ENCODE results near the gene TROAP. TPM values are rescaled to one million over a fixed set of nuclear protein-coding genes. Genes with fewer than 3 reads are reported as not detected.
A peak's percentile ranks its signal among the peaks of the same experiment; 100 is the strongest.

TROAP gene
- total RNA-seq, 3 donors from 2014 or later (not counting 1 experiment from before 2014, with no cell fraction given), result 0.58 to 3.0 (median 2.2) TPM

DNA sequence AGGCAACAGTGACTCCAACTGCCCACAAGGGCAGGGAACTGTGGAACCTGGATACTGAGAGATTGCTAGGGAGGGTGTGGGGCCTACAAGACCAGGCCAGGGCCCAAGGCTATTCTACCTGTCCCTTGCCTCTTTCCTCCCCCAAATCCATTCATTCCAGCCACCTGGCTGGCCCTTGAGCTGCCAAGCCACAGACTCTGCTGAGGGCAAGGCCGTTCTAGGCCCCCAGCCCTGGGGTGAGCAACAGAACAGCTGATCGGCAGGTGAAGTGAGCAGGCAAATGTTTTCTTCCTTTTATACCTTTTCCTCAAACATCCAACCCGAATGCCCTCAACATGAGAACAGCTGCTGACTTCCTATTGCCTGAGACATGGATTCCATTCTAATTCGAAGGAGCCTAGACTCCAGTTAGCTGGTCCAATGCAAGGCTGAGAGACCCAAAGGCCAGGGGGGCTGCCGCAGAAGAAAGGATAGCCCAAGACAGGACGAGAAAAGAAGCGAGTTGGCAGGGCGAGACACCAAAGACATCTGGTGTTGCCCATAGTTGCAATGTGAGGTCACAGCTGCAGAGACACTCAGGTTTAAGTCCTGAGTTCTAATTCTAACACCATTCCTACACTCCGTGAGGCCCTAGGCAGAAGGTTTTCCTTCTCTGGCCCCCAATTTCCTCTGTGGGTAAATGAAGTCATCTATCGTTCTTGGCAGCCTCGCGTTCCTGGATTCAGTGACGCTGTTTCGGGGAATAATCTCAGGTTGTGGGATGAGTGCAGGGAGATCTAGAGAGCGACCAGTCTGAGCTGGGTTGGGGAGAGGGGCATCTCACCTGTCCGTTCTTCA lies 12.3 kb downstream of the TROAP start:
- no peak overlapping the region for H3K27ac Mint-ChIP-seq
- 57% methylated on average over 16 of the region's 16 CpGs for WGBS (ENCODE audit: insufficient coverage)

GRCh38 chr12:49335955-49336644 lies 13.0 kb downstream of the TROAP start:
- intact Hi-C loops (cut with micrococcal nuclease), result loop anchor here (2.0 kb wide), 1 partner anchor 13 kb away; the partner anchor contains the start of gene TROAP
- no peak for TF ChIP-seq CTCF (IDR thresholded peaks at IDR 0.05)
- Mint-ChIP-seq H3K36me3 (no peaks in the 10 kb centered on the region), H3K4me3 (no peak overlapping the region), H3K9me3 (no peaks in the 10 kb centered on the region), H3K4me1 (peaks cover 10 to 30% of the 10 kb centered on the region in 2 donors), H3K27ac (no peak overlapping the region), H3K27me3 (ENCODE audit: low read depth in 2 of 2) (peaks cover 71 to 75% of the 10 kb centered on the region in 2 donors)
- Histone ChIP-seq H3K27me3 (ENCODE audit: control insufficient read depth, insufficient read depth, low read length) (peaks cover 39% of the 10 kb centered on the region), H3K9me3 (ENCODE audit: control insufficient read depth, insufficient read depth, low read length) (no peaks in the 10 kb centered on the region), H3K27ac (ENCODE audit: low read length) (no peak overlapping the region), H3K4me1 (ENCODE audit: control insufficient read depth, insufficient read depth, low read length) (peaks cover 26% of the 10 kb centered on the region), H3K4me3 (ENCODE audit: low read length) (no peak overlapping the region), H3K36me3 (ENCODE audit: control insufficient read depth, insufficient read depth, low read length) (no peaks in the 10 kb centered on the region)
- 20% methylated on average over 72 of the region's 72 CpGs for WGBS (ENCODE audit: insufficient coverage)
- ATAC-seq, result no peak
- DNase-seq, result no peak

More for the DNA sequence above, 12.3 kb downstream of the TROAP start:
- peak overlapping the region; percentile 28 for H3K4me3 Mint-ChIP-seq
- H3K27me3 Mint-ChIP-seq (ENCODE audit: low read depth in 2 of 2), result peaks cover 64 to 68% of the 10 kb centered on the region in 2 donors
- peaks cover 39% of the 10 kb centered on the region for H3K27me3 ChIP-seq (ENCODE audit: control insufficient read depth, insufficient read depth, low read length)
- intact Hi-C loops (cut with micrococcal nuclease), result no loop called here
- no peaks in the 10 kb centered on the region for H3K9me3 Mint-ChIP-seq
- H3K36me3 Mint-ChIP-seq, result no peaks in the 10 kb centered on the region
- DNase-seq (no peak), ATAC-seq (no peak)
- peaks cover 10 to 30% of the 10 kb centered on the region in 2 donors for H3K4me1 Mint-ChIP-seq
- H3K4me3 ChIP-seq (ENCODE audit: low read length), result no peak overlapping the region
- TF ChIP-seq CTCF (IDR thresholded peaks at IDR 0.05), result no peak
- no peaks in the 10 kb centered on the region for H3K36me3 ChIP-seq (ENCODE audit: control insufficient read depth, insufficient read depth, low read length)
- no peak overlapping the region for H3K27ac ChIP-seq (ENCODE audit: low read length)
- no peaks in the 10 kb centered on the region for H3K9me3 ChIP-seq (ENCODE audit: control insufficient read depth, insufficient read depth, low read length)
- peaks cover 26% of the 10 kb centered on the region for H3K4me1 ChIP-seq (ENCODE audit: control insufficient read depth, insufficient read depth, low read length)

DNA sequence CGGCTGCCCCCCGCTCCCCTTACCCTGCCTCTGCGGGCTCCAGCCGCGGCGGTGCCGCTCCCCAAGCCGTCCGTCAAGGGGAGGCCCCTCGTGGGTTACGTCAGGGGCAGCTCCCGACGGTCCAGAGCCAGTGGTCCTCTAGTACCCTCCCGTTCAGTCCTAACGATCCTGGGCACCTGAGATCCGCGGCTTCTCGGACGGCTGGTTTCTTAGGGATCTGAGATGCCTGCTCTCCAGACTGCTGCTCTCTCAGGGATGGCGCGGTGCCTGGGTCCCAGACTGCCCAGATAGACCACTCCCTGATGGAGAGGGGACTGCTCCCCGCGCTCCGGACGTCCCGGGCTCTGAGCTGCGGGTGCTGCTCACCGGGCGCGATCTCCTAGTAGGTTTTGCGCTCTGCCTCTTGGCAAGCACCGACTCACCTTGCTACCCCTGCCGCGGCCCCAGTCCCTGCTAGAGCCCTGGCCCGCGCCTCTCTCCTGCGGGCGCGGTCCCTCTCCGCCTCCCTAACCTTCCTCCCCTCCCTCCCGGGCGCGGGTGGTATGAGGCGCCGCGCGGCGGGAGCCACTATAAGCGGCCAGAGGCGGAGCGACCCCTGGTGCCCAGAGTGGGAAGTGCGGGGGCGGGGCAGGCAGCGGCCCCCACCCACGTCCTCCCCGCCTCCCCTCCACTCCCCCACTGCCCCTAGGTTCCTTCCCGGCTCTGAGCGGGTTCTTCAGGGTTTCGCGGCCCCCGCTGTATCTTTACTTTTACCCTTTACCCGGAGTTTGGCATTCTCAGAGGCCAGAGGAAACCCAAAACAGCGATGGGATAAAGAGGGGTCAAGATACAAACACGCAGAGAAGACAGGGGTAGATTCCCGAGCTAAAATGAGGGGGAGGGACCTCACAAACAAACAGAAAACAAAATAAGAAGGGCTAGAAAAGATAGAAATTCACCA lies 13.9 kb downstream of the TROAP start, which contains the start of gene C1QL4:
C1QL4 (minus strand) TSS at position 544 of the 940 bp plus-strand sequence. CDS start 711 bp downstream, outside the sequence.
- Histone ChIP-seq H3K27ac (ENCODE audit: low read length) (no peak within 1 kb of the TSS), H3K4me1 (ENCODE audit: control insufficient read depth, insufficient read depth, low read length) (peaks cover 29% of the 10 kb centered on the region), H3K27me3 (ENCODE audit: control insufficient read depth, insufficient read depth, low read length) (peaks cover 39% of the 10 kb centered on the region), H3K36me3 (ENCODE audit: control insufficient read depth, insufficient read depth, low read length) (no peaks in the 10 kb centered on the region), H3K4me3 (ENCODE audit: low read length) (peak within 1 kb of the TSS; percentile 0), H3K9me3 (ENCODE audit: control insufficient read depth, insufficient read depth, low read length) (no peaks in the 10 kb centered on the region)
- intact Hi-C loops (cut with micrococcal nuclease), result loop anchor here (2.0 kb wide), 1 partner anchor 14 kb away; the partner anchor contains the start of gene TROAP
- Mint-ChIP-seq H3K4me3 (peak within 1 kb of the TSS; percentile 67), H3K27ac (peak within 1 kb of the TSS in 1 of 2 donors; percentile 2), H3K4me1 (peaks cover 10 to 26% of the 10 kb centered on the region in 2 donors), H3K27me3 (ENCODE audit: low read depth in 2 of 2) (peaks cover 68 to 72% of the 10 kb centered on the region in 2 donors), H3K9me3 (no peaks in the 10 kb centered on the region), H3K36me3 (no peaks in the 10 kb centered on the region)
- 5% methylated on average over 62 of the region's 65 CpGs for WGBS (ENCODE audit: insufficient coverage)
- TF ChIP-seq CTCF (IDR thresholded peaks at IDR 0.05), result peak; percentile 98
- DNase-seq (peak; percentile 90 to 91), ATAC-seq (peak; percentile 96 to 99 (median 98))

Data from natural killer cell (primary cell).